Measurements from ENCODE around the gene POLR3A. TPM values are rescaled to one million over a fixed set of nuclear protein-coding genes. Genes with fewer than 3 reads are reported as not detected.

POLR3A gene
- total RNA-seq, 1 donor from 2014 or later = 18.8 TPM

GRCh38 chr10:78039743-78040142, 10.4 kb upstream of the POLR3A start:
- Histone ChIP-seq H3K36me3 (ENCODE audit: control insufficient read depth in 3 of 3, insufficient read depth in 3 of 3, low read length in 3 of 3) (peaks cover 54 to 76% (median 66%) of the 10 kb centered on the region in 3 donors), H3K4me1 (ENCODE audit: control insufficient read depth in 3 of 3, insufficient read depth in 3 of 3, low read length in 3 of 3) (peaks cover 4 to 51% (median 18%) of the 10 kb centered on the region in 3 donors)

DNA sequence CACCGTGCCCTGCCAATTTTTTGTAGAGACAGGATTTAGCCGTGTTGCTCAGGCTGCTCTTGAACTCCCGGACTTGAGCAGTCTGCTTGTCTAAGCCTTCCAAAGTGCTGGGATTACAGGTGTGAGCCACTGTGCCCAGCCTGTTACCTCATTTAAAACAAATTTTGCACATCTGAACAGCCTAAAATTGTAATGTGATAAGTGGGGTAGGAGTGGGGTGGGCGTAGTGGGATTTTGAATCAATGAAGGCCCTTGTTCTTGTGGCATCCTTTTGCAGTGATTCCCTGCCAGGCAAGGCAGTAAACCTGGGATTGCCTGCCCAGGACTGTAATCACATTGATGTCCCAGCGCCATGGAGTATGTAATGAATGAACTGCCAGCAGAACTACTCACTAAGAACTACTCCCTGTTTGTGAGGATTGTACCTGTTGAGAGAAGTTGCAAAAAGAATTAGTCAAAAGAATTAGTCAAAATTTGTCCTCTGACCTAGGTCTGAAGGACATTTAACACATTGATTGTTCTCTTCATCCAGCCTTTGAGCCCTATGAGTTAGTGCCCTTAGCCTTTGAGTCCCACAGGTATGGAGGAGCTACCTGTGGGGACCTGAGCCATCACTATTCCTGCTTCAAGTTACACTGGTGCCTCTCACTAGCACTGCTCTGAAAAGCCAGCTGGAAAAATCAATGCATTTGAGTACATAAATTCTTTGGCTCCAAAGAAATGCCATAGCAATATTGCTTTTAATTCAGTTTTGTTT, 9.7 kb upstream of the POLR3A start:
- peaks cover 54 to 76% (median 66%) of the 10 kb centered on the region in 3 donors for H3K36me3 ChIP-seq (ENCODE audit: control insufficient read depth in 3 of 3, insufficient read depth in 3 of 3, low read length in 3 of 3)
- no peak overlapping the region for H3K9ac ChIP-seq (ENCODE audit: low read depth in 1 of 3, low read length in 3 of 3)
- no peak overlapping the region for H3K27ac ChIP-seq (ENCODE audit: low read depth, low read length)
- peaks cover 7 to 51% (median 21%) of the 10 kb centered on the region in 3 donors for H3K4me1 ChIP-seq (ENCODE audit: control insufficient read depth in 3 of 3, insufficient read depth in 3 of 3, low read length in 3 of 3)
- no peaks in the 10 kb centered on the region for H3K9me3 ChIP-seq (ENCODE audit: control insufficient read depth in 3 of 3, low read length in 3 of 3)
- H3K27me3 ChIP-seq (ENCODE audit: control insufficient read depth in 3 of 3, insufficient read depth in 3 of 3, low read length in 3 of 3) = no peaks in the 10 kb centered on the region
- H3K4me3 ChIP-seq (ENCODE audit: low read length in 3 of 3) = no peak overlapping the region

More at GRCh38 chr10:78039743-78040142, 10.4 kb upstream of the POLR3A start:
- H3K27me3 ChIP-seq (ENCODE audit: control insufficient read depth in 3 of 3, insufficient read depth in 3 of 3, low read length in 3 of 3) = no peaks in the 10 kb centered on the region
- no peaks in the 10 kb centered on the region for H3K9me3 ChIP-seq (ENCODE audit: control insufficient read depth in 3 of 3, low read length in 3 of 3)
- H3K4me3 ChIP-seq (ENCODE audit: low read length in 3 of 3) = no peak overlapping the region
- no peak overlapping the region for H3K9ac ChIP-seq (ENCODE audit: low read depth in 1 of 3, low read length in 3 of 3)
- no peak overlapping the region for H3K27ac ChIP-seq (ENCODE audit: low read depth, low read length)

- peaks cover 54 to 76% (median 65%) of the 10 kb centered on the region in 3 donors for H3K36me3 ChIP-seq (ENCODE audit: control insufficient read depth in 3 of 3, insufficient read depth in 3 of 3, low read length in 3 of 3)
- H3K27ac ChIP-seq (ENCODE audit: low read depth, low read length) = no peak overlapping the region
- no peaks in the 10 kb centered on the region for H3K9me3 ChIP-seq (ENCODE audit: control insufficient read depth in 3 of 3, low read length in 3 of 3)
- H3K27me3 ChIP-seq (ENCODE audit: control insufficient read depth in 3 of 3, insufficient read depth in 3 of 3, low read length in 3 of 3) = no peaks in the 10 kb centered on the region
- no peak overlapping the region for H3K4me3 ChIP-seq (ENCODE audit: low read length in 3 of 3)
- peak overlapping the region in 2 of 3 donors; percentile 4 to 8 for H3K9ac ChIP-seq (ENCODE audit: low read depth in 1 of 3, low read length in 3 of 3)
- peaks cover 3 to 45% (median 16%) of the 10 kb centered on the region in 3 donors for H3K4me1 ChIP-seq (ENCODE audit: control insufficient read depth in 3 of 3, insufficient read depth in 3 of 3, low read length in 3 of 3)
Observed at GRCh38 chr10:78038105-78038504, 8.8 kb upstream of the POLR3A start.

DNA sequence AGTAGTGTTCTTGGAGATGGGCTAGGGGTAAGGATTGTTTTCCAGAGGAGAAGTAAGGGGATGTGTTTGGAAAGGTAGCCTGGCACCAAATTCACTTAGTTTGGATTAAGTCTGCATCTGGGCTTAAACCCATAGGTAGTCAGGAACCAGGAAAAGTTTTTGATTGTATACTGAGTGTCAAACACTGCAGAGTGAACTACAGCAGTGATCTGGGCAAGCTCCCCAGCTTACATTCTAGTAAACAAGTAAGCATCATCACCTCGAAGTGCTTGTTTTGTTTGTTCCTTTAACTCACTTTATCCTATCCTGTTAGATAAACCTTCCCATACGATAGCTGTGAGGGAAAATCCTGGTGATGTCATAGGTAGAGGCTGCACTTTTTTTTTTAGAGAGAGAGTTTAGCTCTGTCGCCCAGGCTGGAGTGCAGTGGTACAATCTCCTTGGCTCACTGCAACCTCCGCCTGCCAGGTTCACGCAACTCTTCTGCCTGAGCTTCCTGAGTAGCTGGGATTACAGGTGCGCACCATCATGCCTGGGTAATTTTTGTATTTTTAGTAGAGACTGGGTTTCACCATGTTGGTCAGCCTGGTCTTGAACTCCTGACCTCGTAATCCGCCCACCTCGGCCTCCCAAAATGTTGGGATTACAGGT, 6.7 kb upstream of the POLR3A start:
- peaks cover 46 to 58% (median 49%) of the 10 kb centered on the region in 3 donors for H3K36me3 ChIP-seq (ENCODE audit: control insufficient read depth in 3 of 3, insufficient read depth in 3 of 3, low read length in 3 of 3)
- peak overlapping the region in 1 of 3 donors; percentile 11 for H3K9ac ChIP-seq (ENCODE audit: low read depth in 1 of 3, low read length in 3 of 3)
- no peak overlapping the region for H3K4me3 ChIP-seq (ENCODE audit: low read length in 3 of 3)
- H3K27ac ChIP-seq (ENCODE audit: low read depth, low read length) = no peak overlapping the region
- no peaks in the 10 kb centered on the region for H3K9me3 ChIP-seq (ENCODE audit: control insufficient read depth in 3 of 3, low read length in 3 of 3)
- H3K27me3 ChIP-seq (ENCODE audit: control insufficient read depth in 3 of 3, insufficient read depth in 3 of 3, low read length in 3 of 3) = no peaks in the 10 kb centered on the region
- H3K4me1 ChIP-seq (ENCODE audit: control insufficient read depth in 3 of 3, insufficient read depth in 3 of 3, low read length in 3 of 3) = peaks cover 3 to 36% (median 16%) of the 10 kb centered on the region in 3 donors

GRCh38 chr10:78035437-78035836, 6.1 kb upstream of the POLR3A start:
- no peaks in the 10 kb centered on the region for H3K27me3 ChIP-seq (ENCODE audit: control insufficient read depth in 3 of 3, insufficient read depth in 3 of 3, low read length in 3 of 3)
- no peak overlapping the region for H3K9ac ChIP-seq (ENCODE audit: low read depth in 1 of 3, low read length in 3 of 3)
- peaks cover 3 to 36% (median 16%) of the 10 kb centered on the region in 3 donors for H3K4me1 ChIP-seq (ENCODE audit: control insufficient read depth in 3 of 3, insufficient read depth in 3 of 3, low read length in 3 of 3)
- peaks cover 40 to 52% (median 43%) of the 10 kb centered on the region in 3 donors for H3K36me3 ChIP-seq (ENCODE audit: control insufficient read depth in 3 of 3, insufficient read depth in 3 of 3, low read length in 3 of 3)
- H3K4me3 ChIP-seq (ENCODE audit: low read length in 3 of 3) = peak overlapping the region in 1 of 3 donors; percentile 91
- H3K9me3 ChIP-seq (ENCODE audit: control insufficient read depth in 3 of 3, low read length in 3 of 3) = no peaks in the 10 kb centered on the region
- H3K27ac ChIP-seq (ENCODE audit: low read depth, low read length) = no peak overlapping the region

DNA sequence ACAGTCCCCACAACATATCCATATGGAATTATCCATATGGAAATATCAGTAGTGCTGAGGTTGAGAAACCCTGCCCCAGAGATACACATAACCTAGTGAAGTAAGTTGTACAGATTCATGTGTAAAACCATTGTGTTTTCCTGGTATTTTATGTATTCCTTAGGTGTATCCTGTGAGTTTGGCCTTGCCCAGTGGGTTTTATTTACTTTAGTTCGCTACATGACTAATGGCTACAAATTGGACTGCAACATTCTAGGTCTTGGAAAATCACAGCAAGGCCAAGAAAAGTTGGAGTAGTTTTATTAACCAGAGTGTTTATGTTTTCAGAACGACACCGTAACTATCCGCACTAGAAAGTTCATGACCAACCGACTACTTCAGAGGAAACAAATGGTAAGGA, 5.7 kb upstream of the POLR3A start:
- Histone ChIP-seq H3K4me3 (ENCODE audit: low read length in 3 of 3) (peak overlapping the region in 2 of 3 donors; percentile 91 to 97), H3K27me3 (ENCODE audit: control insufficient read depth in 3 of 3, insufficient read depth in 3 of 3, low read length in 3 of 3) (no peaks in the 10 kb centered on the region), H3K4me1 (ENCODE audit: control insufficient read depth in 3 of 3, insufficient read depth in 3 of 3, low read length in 3 of 3) (peaks cover 4 to 37% (median 17%) of the 10 kb centered on the region in 3 donors), H3K36me3 (ENCODE audit: control insufficient read depth in 3 of 3, insufficient read depth in 3 of 3, low read length in 3 of 3) (peaks cover 39 to 48% (median 40%) of the 10 kb centered on the region in 3 donors), H3K9me3 (ENCODE audit: control insufficient read depth in 3 of 3, low read length in 3 of 3) (no peaks in the 10 kb centered on the region), H3K9ac (ENCODE audit: low read depth in 1 of 3, low read length in 3 of 3) (peak overlapping the region in 1 of 3 donors; percentile 82), H3K27ac (ENCODE audit: low read depth, low read length) (no peak overlapping the region)

DNA sequence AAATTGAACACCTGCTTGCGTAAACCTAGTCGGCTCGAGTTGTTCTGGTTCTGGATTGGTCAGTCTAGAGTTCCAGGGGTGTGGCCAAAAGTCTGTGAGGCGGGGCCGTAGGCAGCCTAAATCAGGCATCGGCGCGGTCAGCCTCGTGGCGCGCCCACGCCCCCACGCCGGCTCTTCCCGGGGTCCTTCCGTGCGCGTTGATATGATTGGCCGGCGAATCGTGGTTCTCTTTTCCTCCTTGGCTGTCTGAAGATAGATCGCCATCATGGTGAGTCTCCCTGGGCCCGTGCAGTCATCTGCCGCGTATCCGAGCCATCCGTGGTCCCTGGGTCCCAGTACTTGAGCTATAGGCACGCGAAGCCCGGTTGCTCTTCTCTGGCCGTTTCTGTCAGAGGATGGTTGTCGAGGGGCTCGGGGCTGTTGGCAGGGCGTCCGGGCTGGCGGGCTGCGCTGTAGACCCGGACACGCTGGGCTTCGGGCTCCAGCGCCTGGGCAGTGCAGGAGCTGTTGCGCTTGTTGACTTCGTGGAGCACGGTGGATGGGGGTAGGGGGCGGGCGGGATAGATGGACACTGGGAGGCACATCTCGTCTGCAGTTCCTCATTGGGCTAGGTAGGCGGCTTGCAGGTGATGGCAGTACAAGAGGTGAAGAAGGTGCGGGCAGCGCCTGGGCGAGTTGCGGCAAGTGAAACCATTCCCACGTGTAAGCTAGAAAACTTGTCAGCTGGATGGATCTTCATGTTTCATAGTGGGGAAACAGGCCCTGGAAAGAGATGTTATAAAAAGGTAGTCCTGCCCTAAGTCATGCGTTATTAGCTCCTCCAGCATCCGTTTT, 4.5 kb upstream of the POLR3A start, which contains the start of gene RPS24:
TSS of gene RPS24 (plus strand) at position 227 of the 834 bp plus-strand sequence. CDS start at position 266, 39 bp downstream.
- H3K27me3 ChIP-seq (ENCODE audit: control insufficient read depth in 3 of 3, insufficient read depth in 3 of 3, low read length in 3 of 3) = no peaks in the 10 kb centered on the region
- no peaks in the 10 kb centered on the region for H3K9me3 ChIP-seq (ENCODE audit: control insufficient read depth in 3 of 3, low read length in 3 of 3)
- H3K4me1 ChIP-seq (ENCODE audit: control insufficient read depth in 3 of 3, insufficient read depth in 3 of 3, low read length in 3 of 3) = peaks cover 9 to 47% (median 24%) of the 10 kb centered on the region in 3 donors
- H3K27ac ChIP-seq (ENCODE audit: low read depth, low read length) = peak within 1 kb of the TSS; percentile 66
- peak within 1 kb of the TSS; percentile 91 to 97 (median 95) for H3K4me3 ChIP-seq (ENCODE audit: low read length in 3 of 3)
- H3K9ac ChIP-seq (ENCODE audit: low read depth in 1 of 3, low read length in 3 of 3) = peak within 1 kb of the TSS; percentile 79 to 86 (median 82)
- H3K36me3 ChIP-seq (ENCODE audit: control insufficient read depth in 3 of 3, insufficient read depth in 3 of 3, low read length in 3 of 3) = peaks cover 31 to 38% (median 33%) of the 10 kb centered on the region in 3 donors

GRCh38 chr10:78033387-78033636, 4.0 kb upstream of the POLR3A start:
- Histone ChIP-seq H3K4me3 (ENCODE audit: low read length in 3 of 3) (peak overlapping the region; percentile 91 to 97 (median 95)), H3K27ac (ENCODE audit: low read depth, low read length) (peak overlapping the region; percentile 66), H3K36me3 (ENCODE audit: control insufficient read depth in 3 of 3, insufficient read depth in 3 of 3, low read length in 3 of 3) (peaks cover 27 to 33% (median 29%) of the 10 kb centered on the region in 3 donors), H3K4me1 (ENCODE audit: control insufficient read depth in 3 of 3, insufficient read depth in 3 of 3, low read length in 3 of 3) (peaks cover 14 to 49% (median 30%) of the 10 kb centered on the region in 3 donors), H3K27me3 (ENCODE audit: control insufficient read depth in 3 of 3, insufficient read depth in 3 of 3, low read length in 3 of 3) (no peaks in the 10 kb centered on the region), H3K9me3 (ENCODE audit: control insufficient read depth in 3 of 3, low read length in 3 of 3) (no peaks in the 10 kb centered on the region), H3K9ac (ENCODE audit: low read depth in 1 of 3, low read length in 3 of 3) (peak overlapping the region; percentile 57 to 69 (median 63))

GRCh38 chr10:78028438-78029268, 662 bp downstream of the POLR3A start:
- peak overlapping the region; percentile 95 to 97 (median 95) for H3K9ac ChIP-seq (ENCODE audit: low read depth in 1 of 3, low read length in 3 of 3)
- H3K4me1 ChIP-seq (ENCODE audit: control insufficient read depth in 3 of 3, insufficient read depth in 3 of 3, low read length in 3 of 3) = peaks cover 18 to 28% (median 21%) of the 10 kb centered on the region in 3 donors
- H3K4me3 ChIP-seq (ENCODE audit: low read length in 3 of 3) = peak overlapping the region; percentile 93 to 98 (median 93)
- no peaks in the 10 kb centered on the region for H3K27me3 ChIP-seq (ENCODE audit: control insufficient read depth in 3 of 3, insufficient read depth in 3 of 3, low read length in 3 of 3)
- H3K9me3 ChIP-seq (ENCODE audit: control insufficient read depth in 3 of 3, low read length in 3 of 3) = no peaks in the 10 kb centered on the region
- peaks cover 21 to 29% (median 24%) of the 10 kb centered on the region in 3 donors for H3K36me3 ChIP-seq (ENCODE audit: control insufficient read depth in 3 of 3, insufficient read depth in 3 of 3, low read length in 3 of 3)
- peak overlapping the region; percentile 89 for H3K27ac ChIP-seq (ENCODE audit: low read depth, low read length)

Data from skeletal muscle tissue (tissue), 4 donors.